ENCODE measurements around the gene QDPR.

QDPR gene

DNA sequence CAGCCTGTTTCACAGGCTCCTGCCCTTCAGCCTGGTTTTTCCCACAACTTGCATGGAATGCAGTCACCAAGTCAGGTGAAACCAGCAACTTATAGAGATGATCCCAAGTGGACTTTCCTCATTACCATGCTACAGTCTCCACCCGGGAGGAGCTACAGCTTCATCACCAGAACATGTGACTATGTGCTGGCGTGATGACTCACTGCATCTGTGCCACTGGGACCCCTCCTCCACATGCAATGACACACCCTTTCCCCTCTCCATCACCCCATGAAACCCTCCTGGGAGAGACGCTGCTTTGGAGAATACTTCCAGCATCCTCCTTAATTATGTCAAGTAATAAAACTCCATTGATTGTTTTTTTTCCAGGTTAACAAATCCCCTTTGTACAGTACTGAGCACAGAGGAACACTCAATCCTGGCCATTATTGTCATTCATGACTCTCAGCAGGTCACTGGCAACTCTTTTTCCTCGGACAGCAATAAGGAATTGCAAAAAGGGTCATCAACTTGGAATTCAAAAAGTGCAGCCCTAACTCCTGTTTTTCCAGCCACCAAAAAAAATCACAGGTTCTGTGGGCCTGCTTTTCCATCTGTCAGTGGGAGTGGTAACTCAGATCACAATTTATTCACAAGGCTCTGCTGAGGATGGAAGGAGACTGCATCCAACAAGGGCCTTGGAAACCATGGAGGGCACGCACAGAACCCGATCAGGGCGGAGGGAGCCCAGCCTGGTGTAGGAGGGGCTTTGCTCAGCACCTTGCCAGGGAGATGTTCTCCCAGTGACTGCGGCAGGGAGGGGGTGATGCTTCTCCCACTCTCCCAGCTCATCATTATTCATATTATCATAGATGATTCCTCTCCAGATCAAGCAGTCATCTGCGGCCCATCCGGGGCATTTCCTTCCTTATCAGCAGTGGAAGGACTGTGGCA is 17.4 kb downstream of the QDPR start:
- in situ Hi-C loops (cut with HindIII; ENCODE audit: low sequenced_read_pairs), result no loop called here
- peak; percentile 74 for DNase-seq (ENCODE audit: low read depth, low spot score)
- no peak overlapping the region for H3K4me3 ChIP-seq (ENCODE audit: low read depth, low read length)
- TF ChIP-seq, protein P1, sequence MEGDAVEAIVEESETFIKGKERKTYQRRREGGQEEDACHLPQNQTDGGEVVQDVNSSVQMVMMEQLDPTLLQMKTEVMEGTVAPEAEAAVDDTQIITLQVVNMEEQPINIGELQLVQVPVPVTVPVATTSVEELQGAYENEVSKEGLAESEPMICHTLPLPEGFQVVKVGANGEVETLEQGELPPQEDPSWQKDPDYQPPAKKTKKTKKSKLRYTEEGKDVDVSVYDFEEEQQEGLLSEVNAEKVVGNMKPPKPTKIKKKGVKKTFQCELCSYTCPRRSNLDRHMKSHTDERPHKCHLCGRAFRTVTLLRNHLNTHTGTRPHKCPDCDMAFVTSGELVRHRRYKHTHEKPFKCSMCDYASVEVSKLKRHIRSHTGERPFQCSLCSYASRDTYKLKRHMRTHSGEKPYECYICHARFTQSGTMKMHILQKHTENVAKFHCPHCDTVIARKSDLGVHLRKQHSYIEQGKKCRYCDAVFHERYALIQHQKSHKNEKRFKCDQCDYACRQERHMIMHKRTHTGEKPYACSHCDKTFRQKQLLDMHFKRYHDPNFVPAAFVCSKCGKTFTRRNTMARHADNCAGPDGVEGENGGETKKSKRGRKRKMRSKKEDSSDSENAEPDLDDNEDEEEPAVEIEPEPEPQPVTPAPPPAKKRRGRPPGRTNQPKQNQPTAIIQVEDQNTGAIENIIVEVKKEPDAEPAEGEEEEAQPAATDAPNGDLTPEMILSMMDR (IDR thresholded peaks at IDR 0.05; ENCODE audit: low read depth, low read length), result no peak

DNA sequence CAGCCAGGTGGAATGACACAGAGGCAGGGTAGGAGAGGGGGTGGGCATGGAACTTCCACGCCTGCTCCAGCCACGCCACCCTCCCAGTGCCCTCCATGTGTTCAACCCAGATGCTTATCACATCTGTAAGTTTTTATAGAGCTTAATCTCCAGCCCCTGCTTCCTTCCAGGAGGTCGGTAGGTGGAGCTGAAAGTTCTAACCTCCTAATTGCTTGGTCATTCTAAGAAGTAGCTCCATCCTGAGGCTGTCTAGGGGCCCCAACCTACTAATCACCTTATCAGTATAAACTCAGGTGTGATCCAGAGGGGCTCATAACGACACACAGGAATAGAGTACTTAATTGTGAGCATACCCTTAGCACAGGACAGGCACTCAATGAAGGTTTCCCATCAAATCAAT is 18.3 kb downstream of the QDPR start:
- H3K4me3 ChIP-seq (ENCODE audit: low read depth, low read length), result no peak overlapping the region
- in situ Hi-C loops (cut with HindIII; ENCODE audit: low sequenced_read_pairs), result no loop called here
- TF ChIP-seq, protein P1 (IDR thresholded peaks at IDR 0.05; ENCODE audit: low read depth, low read length), result no peak
- no peak for DNase-seq (ENCODE audit: low read depth, low spot score)

DNA sequence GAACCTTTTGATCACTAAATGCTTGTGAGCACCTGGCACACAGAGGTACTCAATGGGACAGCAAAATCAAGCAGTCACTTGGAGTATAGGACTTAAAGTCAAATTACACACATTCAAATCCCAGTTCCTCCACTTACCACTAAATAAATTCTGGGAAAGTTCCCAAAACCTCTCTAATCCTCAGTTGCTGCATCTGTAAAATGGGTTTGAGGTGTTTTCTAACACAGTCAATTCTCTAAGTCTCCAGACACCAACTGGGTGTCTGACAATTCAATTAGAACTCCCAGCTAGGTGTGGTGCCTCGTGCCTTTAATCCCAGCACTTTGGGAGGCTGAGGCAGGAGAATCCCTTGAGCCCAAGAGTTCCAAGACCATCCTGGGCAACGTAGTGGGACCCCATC is 19.0 kb downstream of the QDPR start:
- TF ChIP-seq, protein P1 (IDR thresholded peaks at IDR 0.05; ENCODE audit: low read depth, low read length), result no peak
- in situ Hi-C loops (cut with HindIII; ENCODE audit: low sequenced_read_pairs), result no loop called here
- no peak overlapping the region for H3K4me3 ChIP-seq (ENCODE audit: low read depth, low read length)
- DNase-seq (ENCODE audit: low read depth, low spot score), result no peak

DNA sequence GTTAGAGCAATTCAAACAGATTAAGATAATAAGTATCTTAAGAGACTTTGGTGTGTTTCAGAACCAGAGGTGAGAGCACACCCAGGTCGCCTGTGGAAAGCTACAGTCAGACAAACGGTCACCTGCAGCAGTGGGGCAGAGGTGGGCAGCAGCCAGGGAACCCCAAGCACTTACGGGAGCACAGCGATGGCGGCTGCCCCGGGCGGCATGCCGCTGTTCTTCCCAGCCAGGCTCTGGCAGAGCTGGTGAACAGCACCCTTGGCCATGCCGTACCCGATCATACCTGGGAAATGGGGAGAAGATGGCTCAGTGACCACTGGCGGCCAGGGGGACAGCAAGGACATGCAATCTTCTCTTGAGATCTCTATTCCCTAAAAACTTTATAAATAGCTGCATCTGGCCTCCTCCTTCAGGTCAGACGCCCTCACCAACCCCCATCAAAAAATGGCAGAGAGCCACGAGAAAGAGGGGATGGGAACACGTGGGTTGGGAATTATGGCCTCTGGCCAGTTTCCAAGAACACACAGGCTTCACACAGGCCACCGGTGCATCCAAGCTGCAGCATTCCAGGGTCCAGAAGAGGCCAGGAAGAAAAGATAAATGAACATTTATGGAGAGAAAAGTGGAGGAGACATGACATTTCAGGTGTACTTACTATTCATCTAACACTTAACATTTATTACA is 19.7 kb downstream of the QDPR start:
- DNase-seq (ENCODE audit: low read depth, low spot score), result no peak
- TF ChIP-seq, protein P1 (IDR thresholded peaks at IDR 0.05; ENCODE audit: low read depth, low read length), result no peak

DNA sequence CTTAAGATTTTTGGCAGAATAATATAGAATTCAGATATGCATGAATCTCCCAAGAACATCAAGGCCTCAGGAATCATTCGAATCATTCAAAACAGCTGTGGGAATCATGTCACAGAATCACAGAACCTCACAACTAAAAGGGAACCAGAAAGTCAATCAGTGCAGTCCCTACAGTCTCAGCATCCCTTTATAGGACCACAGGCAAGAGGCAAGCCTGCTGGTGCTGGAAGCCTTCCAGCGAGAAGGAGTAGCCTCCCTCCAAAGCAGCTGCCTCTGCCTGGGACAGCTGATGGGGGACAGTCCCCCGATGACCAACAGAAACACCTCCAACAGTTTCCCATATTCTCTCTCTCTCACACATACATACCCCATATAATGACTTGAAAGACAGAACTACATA is 20.7 kb downstream of the QDPR start:
- no peak overlapping the region for H3K4me3 ChIP-seq (ENCODE audit: low read depth, low read length)
- TF ChIP-seq, protein P1 (IDR thresholded peaks at IDR 0.05; ENCODE audit: low read depth, low read length), result no peak
- in situ Hi-C loops (cut with HindIII; ENCODE audit: low sequenced_read_pairs), result no loop called here
- no peak for DNase-seq (ENCODE audit: low read depth, low spot score)

More for the DNA sequence above, 19.7 kb downstream of the QDPR start:
- in situ Hi-C loops (cut with HindIII; ENCODE audit: low sequenced_read_pairs), result no loop called here
- no peak overlapping the region for H3K4me3 ChIP-seq (ENCODE audit: low read depth, low read length)

DNA sequence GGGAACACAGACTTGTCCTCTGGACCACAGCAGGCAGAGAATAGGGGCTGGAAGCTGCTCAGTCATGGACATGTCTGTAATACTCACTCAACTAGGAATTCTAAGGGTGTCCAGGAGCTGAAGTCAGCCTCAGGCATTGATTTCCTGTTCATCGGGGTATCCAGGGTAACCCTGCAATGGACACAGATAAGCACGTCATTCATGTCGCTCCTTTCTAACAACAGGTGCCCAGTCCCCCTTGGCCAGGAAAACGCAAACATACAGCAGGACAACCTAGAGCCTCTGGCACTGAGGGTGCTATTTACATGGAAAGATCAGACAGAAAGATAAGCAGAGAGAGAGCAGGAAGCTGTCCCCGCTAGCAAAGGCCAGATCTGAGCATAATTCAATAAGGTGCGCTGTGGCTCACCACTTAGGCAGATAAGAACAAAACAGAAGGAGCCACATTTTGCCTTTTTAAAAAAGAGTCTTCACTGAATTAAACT is 21.3 kb downstream of the QDPR start:
- no peak for DNase-seq (ENCODE audit: low read depth, low spot score)
- in situ Hi-C loops (cut with HindIII; ENCODE audit: low sequenced_read_pairs), result no loop called here
- TF ChIP-seq, protein P1 (IDR thresholded peaks at IDR 0.05; ENCODE audit: low read depth, low read length), result no peak
- no peak overlapping the region for H3K4me3 ChIP-seq (ENCODE audit: low read depth, low read length)

All from astrocyte of the spinal cord (primary cell).